Measurements from ENCODE around the gene PFDN2.

DNA sequence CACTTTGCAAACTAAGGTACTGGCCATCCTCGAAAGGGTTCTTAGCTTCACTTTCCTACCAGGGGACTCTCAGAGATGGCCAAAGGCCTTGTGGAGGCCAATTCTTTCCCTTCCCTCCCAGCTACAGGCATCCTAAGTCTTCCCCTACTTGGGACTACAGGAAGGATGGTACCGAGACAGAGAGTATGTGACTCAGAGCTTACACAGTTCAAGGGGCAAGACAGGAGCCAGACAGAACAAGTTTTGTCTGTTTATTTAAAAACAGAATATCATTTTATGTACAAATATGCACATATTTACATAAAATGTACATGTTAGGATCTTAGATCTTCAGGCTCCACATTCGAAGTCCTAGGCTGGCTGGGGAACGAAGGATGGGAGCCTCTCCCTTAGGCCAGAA lies 47.1 kb downstream of the PFDN2 start:
- TF ChIP-seq SIN3A (IDR thresholded peaks at IDR 0.05; ENCODE audit: borderline replicate concordance, insufficient read depth, low read length) (no peak), POLR2AphosphoS5 (IDR thresholded peaks at IDR 0.05; ENCODE audit: low read depth, low read length) (no peak), TAF1 (IDR thresholded peaks at IDR 0.05; ENCODE audit: borderline replicate concordance, insufficient read depth, low read length) (no peak), FOXP2 (optimal IDR thresholded peaks at IDR 0.05; ENCODE audit: borderline replicate concordance, extremely low read depth, extremely low read length, insufficient read depth) (no peak)
- TF ChIP-seq, protein P1, sequence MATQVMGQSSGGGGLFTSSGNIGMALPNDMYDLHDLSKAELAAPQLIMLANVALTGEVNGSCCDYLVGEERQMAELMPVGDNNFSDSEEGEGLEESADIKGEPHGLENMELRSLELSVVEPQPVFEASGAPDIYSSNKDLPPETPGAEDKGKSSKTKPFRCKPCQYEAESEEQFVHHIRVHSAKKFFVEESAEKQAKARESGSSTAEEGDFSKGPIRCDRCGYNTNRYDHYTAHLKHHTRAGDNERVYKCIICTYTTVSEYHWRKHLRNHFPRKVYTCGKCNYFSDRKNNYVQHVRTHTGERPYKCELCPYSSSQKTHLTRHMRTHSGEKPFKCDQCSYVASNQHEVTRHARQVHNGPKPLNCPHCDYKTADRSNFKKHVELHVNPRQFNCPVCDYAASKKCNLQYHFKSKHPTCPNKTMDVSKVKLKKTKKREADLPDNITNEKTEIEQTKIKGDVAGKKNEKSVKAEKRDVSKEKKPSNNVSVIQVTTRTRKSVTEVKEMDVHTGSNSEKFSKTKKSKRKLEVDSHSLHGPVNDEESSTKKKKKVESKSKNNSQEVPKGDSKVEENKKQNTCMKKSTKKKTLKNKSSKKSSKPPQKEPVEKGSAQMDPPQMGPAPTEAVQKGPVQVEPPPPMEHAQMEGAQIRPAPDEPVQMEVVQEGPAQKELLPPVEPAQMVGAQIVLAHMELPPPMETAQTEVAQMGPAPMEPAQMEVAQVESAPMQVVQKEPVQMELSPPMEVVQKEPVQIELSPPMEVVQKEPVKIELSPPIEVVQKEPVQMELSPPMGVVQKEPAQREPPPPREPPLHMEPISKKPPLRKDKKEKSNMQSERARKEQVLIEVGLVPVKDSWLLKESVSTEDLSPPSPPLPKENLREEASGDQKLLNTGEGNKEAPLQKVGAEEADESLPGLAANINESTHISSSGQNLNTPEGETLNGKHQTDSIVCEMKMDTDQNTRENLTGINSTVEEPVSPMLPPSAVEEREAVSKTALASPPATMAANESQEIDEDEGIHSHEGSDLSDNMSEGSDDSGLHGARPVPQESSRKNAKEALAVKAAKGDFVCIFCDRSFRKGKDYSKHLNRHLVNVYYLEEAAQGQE (IDR thresholded peaks at IDR 0.05; ENCODE audit: insufficient read depth in 1 of 2, low read depth in 2 of 2, low read length in 2 of 2) = no peak
